OCI-LY1 (cell line): ENCODE data around the gene FARS2.

Experiments
- CTCF ChIP-seq: fragments of 200-600 bp; sonication (generic), shearing (Covaris generic); IDR thresholded peaks from 2 replicates; pipeline ENCODE4 v1.5.1; 2017; ENCODE audit warnings: mild to moderate bottlenecking, antibody characterized with exemption, low read length, moderate library complexity, mixed read lengths
- EZH2 ChIP-seq: fragments of 200-600 bp; sonication (generic), shearing (Covaris generic); IDR thresholded peaks from 2 replicates; pipeline ENCODE4 v1.8.0; 2017; ENCODE audit warnings: borderline replicate concordance, mixed run types, mild to moderate bottlenecking, antibody characterized with exemption, low read length, moderate library complexity, mixed read lengths

- TF ChIP-seq CTCF = no peak
- TF ChIP-seq EZH2 = no peak
These were observed 44.8 kb downstream of the FARS2 start for GRCh38 chr6:5305968-5306626.
